ENCODE data around the gene SLC35E4.

DNA sequence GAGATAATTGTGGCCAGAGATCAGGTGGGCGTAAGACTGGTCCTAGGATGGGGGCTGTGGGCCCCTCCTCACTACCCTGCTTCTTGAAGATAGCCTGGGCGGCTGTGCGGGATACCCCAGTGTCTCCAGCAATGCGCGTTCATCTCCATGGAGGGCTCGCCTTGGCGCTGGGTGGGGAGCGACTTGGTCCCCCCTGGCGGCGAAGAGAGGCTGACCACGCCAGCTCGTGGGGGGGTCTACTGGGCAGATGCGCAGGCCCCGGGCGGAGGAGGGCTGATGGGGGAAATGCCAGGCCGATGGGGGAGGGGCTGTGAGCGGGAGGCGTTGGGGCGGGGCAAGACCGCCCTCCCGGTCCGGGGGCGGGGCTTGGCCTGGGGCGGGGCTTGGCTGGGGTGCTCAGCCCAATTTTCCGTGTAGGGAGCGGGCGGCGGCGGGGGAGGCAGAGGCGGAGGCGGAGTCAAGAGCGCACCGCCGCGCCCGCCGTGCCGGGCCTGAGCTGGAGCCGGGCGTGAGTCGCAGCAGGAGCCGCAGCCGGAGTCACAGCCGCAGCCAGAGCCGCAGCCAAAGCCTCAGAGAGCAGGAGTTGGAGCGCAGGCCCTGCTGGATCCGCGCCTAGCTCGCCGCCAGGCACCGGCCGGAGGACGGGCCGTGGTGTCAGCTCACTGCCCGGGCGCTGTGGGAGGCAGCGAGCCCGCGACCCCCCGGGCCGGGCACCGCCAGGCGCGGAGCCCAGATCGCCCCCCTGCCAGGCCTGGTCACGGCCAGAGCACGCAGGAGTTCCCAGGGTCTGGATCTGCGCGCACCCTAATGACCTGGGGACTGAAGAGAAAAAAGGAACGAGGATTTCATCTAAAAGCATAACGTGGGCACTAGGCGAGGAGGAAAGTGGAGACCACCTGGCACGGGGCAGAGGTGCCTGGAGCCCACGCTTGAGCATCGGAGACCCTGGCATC is at the start of gene SLC35E4:
- TF ChIP-seq, protein P1, sequence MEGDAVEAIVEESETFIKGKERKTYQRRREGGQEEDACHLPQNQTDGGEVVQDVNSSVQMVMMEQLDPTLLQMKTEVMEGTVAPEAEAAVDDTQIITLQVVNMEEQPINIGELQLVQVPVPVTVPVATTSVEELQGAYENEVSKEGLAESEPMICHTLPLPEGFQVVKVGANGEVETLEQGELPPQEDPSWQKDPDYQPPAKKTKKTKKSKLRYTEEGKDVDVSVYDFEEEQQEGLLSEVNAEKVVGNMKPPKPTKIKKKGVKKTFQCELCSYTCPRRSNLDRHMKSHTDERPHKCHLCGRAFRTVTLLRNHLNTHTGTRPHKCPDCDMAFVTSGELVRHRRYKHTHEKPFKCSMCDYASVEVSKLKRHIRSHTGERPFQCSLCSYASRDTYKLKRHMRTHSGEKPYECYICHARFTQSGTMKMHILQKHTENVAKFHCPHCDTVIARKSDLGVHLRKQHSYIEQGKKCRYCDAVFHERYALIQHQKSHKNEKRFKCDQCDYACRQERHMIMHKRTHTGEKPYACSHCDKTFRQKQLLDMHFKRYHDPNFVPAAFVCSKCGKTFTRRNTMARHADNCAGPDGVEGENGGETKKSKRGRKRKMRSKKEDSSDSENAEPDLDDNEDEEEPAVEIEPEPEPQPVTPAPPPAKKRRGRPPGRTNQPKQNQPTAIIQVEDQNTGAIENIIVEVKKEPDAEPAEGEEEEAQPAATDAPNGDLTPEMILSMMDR (conservative IDR thresholded peaks at IDR 0.05; ENCODE audit: low read length), result no peak
- TF ChIP-seq EZH2phosphoT487 (IDR thresholded peaks at IDR 0.05; ENCODE audit: borderline replicate concordance, low read depth, low read length), result no peak
